Measurements from ENCODE around the gene CHST8.

Gene CHST8

GRCh38 chr19:33749016-33749415 is 127.3 kb downstream of the CHST8 start:
- DNase-seq, result no peak

- DNase-seq, result no peak
These were observed 127.9 kb downstream of the CHST8 start for GRCh38 chr19:33749619-33750175.

- DNase-seq, result no peak
These were observed 129.1 kb downstream of the CHST8 start for GRCh38 chr19:33750587-33751435.

GRCh38 chr19:33751436-33751770 is 129.7 kb downstream of the CHST8 start:
- no peak for DNase-seq

- DNase-seq, result no peak
These were observed 130.5 kb downstream of the CHST8 start for GRCh38 chr19:33752018-33752800.

GRCh38 chr19:33752945-33753344 is 131.2 kb downstream of the CHST8 start:
- no peak for DNase-seq

GRCh38 chr19:33754361-33754760 is 132.6 kb downstream of the CHST8 start:
- DNase-seq, result no peak

GRCh38 chr19:33755099-33756035 is 133.6 kb downstream of the CHST8 start:
- no peak for DNase-seq

GRCh38 chr19:33756177-33756576 is 134.4 kb downstream of the CHST8 start:
- no peak for DNase-seq

GRCh38 chr19:33758541-33759013 is 136.8 kb downstream of the CHST8 start:
- no peak for DNase-seq

- no peak for DNase-seq
These were observed 137.6 kb downstream of the CHST8 start for GRCh38 chr19:33759356-33759755.

GRCh38 chr19:33763633-33764371 is 142.0 kb downstream of the CHST8 start:
- DNase-seq, result no peak

- DNase-seq, result no peak
These were observed 144.9 kb downstream of the CHST8 start for GRCh38 chr19:33766623-33767022.

GRCh38 chr19:33767898-33768413 is 146.2 kb downstream of the CHST8 start:
- DNase-seq, result no peak

GRCh38 chr19:33769208-33769607 is 147.5 kb downstream of the CHST8 start:
- DNase-seq, result no peak

GRCh38 chr19:33770107-33770506 is 148.4 kb downstream of the CHST8 start:
- no peak for DNase-seq

GRCh38 chr19:33771384-33772101 is 149.8 kb downstream of the CHST8 start:
- DNase-seq, result peak; percentile 51

GRCh38 chr19:33772102-33772857 is 150.5 kb downstream of the CHST8 start:
- DNase-seq, result no peak

GRCh38 chr19:33772858-33773180 is 151.1 kb downstream of the CHST8 start:
- DNase-seq, result no peak
